HCT116 (cell line): ENCODE data around the gene BHLHA9.

Experiments used
- ATF3 ChIP-seq: IDR thresholded peaks from 2 replicates; pipeline ENCODE4 v1.6.1; 2012
- JUND ChIP-seq: IDR thresholded peaks from 2 replicates; pipeline ENCODE4 v1.6.1; 2012
- POLR2AphosphoS5 ChIP-seq: IDR thresholded peaks from 2 replicates; pipeline ENCODE4 v1.6.1; 2011; ENCODE audit warnings: mild to moderate bottlenecking, low read depth, low read length, moderate library complexity
- REST ChIP-seq: IDR thresholded peaks from 2 replicates; pipeline ENCODE4 v1.6.1; 2012; ENCODE audit warnings: low read depth
- TF ChIP-seq, protein P1 (sequence below): IDR thresholded peaks from 2 replicates; pipeline ENCODE4 v1.6.1; 2012
- TF ChIP-seq, protein P2 (sequence below), 3 experiments: fragments of 200-600 bp in 1 of 3; sonication (generic) in 1 of 3; IDR thresholded peaks in 2 of 3; conservative IDR thresholded peaks in 1 of 3; 2 replicates each; pipeline ENCODE4 v1.5.1; 2012 to 2017; ENCODE audit warnings: low read depth in 2 of 3, low read length in 2 of 3, antibody characterized with exemption in 1 of 3, borderline replicate concordance in 1 of 3, control low read depth in 1 of 3, mild to moderate bottlenecking in 1 of 3, mixed read lengths in 1 of 3, mixed run types in 1 of 3, moderate library complexity in 1 of 3; ENCODE audit not compliant: insufficient read depth in 1 of 3

- TF ChIP-seq, protein P1, sequence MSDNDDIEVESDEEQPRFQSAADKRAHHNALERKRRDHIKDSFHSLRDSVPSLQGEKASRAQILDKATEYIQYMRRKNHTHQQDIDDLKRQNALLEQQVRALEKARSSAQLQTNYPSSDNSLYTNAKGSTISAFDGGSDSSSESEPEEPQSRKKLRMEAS, result no peak
- TF ChIP-seq JUND (no peak), ATF3 (no peak), REST (no peak), POLR2AphosphoS5 (no peak)
- TF ChIP-seq, protein P2, sequence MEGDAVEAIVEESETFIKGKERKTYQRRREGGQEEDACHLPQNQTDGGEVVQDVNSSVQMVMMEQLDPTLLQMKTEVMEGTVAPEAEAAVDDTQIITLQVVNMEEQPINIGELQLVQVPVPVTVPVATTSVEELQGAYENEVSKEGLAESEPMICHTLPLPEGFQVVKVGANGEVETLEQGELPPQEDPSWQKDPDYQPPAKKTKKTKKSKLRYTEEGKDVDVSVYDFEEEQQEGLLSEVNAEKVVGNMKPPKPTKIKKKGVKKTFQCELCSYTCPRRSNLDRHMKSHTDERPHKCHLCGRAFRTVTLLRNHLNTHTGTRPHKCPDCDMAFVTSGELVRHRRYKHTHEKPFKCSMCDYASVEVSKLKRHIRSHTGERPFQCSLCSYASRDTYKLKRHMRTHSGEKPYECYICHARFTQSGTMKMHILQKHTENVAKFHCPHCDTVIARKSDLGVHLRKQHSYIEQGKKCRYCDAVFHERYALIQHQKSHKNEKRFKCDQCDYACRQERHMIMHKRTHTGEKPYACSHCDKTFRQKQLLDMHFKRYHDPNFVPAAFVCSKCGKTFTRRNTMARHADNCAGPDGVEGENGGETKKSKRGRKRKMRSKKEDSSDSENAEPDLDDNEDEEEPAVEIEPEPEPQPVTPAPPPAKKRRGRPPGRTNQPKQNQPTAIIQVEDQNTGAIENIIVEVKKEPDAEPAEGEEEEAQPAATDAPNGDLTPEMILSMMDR (IDR thresholded peaks at IDR 0.05 in 2 of 3, conservative IDR thresholded peaks at IDR 0.05 in 1 of 3; ENCODE audit: borderline replicate concordance in 1 of 3, insufficient read depth in 1 of 3, low read depth in 2 of 3, low read length in 2 of 3), result no peak
Observed at GRCh38 chr17:1256699-1257098, 13.5 kb upstream of the BHLHA9 start.
